HG03521 (cell line): ENCODE data around the gene C9orf40.

Source experiments
- ATAC-seq: cut with Tn5 transposase; IDR thresholded peaks from one replicate; pipeline ENCODE4 v1.9.1; 2021; ENCODE audit warnings: mild to moderate bottlenecking, moderate library complexity; ENCODE audit not compliant: unreplicated experiment

C9orf40 gene

GRCh38 chr9:74942801-74943200 lies 9.9 kb downstream of the C9orf40 start:
- ATAC-seq: no peak

- no peak for ATAC-seq
These were observed 12.1 kb downstream of the C9orf40 start for GRCh38 chr9:74940600-74940999.

GRCh38 chr9:74935008-74935407 lies 17.7 kb downstream of the C9orf40 start:
- no peak for ATAC-seq

- ATAC-seq: no peak
These were observed 31.0 kb downstream of the C9orf40 start for GRCh38 chr9:74921737-74922136.

- no peak for ATAC-seq
These were observed 31.6 kb downstream of the C9orf40 start for GRCh38 chr9:74920944-74921626.

- ATAC-seq: no peak
These were observed 42.7 kb downstream of the C9orf40 start for GRCh38 chr9:74910036-74910435.

GRCh38 chr9:74908665-74909064 lies 44.0 kb downstream of the C9orf40 start:
- ATAC-seq: no peak

GRCh38 chr9:74907085-74907484 lies 45.6 kb downstream of the C9orf40 start:
- no peak for ATAC-seq

GRCh38 chr9:74901001-74901400 lies 51.7 kb downstream of the C9orf40 start:
- ATAC-seq: no peak
